ENCODE results near the gene EMILIN3. TPM values are rescaled to one million over a fixed set of nuclear protein-coding genes. Genes with fewer than 3 reads are reported as not detected.
A peak's percentile ranks its signal among the peaks of the same experiment; 100 is the strongest.

Gene EMILIN3
- total RNA-seq, 4 donors from 2014 or later = 0.13 to 0.76 (median 0.44) TPM; not detected in 1

DNA sequence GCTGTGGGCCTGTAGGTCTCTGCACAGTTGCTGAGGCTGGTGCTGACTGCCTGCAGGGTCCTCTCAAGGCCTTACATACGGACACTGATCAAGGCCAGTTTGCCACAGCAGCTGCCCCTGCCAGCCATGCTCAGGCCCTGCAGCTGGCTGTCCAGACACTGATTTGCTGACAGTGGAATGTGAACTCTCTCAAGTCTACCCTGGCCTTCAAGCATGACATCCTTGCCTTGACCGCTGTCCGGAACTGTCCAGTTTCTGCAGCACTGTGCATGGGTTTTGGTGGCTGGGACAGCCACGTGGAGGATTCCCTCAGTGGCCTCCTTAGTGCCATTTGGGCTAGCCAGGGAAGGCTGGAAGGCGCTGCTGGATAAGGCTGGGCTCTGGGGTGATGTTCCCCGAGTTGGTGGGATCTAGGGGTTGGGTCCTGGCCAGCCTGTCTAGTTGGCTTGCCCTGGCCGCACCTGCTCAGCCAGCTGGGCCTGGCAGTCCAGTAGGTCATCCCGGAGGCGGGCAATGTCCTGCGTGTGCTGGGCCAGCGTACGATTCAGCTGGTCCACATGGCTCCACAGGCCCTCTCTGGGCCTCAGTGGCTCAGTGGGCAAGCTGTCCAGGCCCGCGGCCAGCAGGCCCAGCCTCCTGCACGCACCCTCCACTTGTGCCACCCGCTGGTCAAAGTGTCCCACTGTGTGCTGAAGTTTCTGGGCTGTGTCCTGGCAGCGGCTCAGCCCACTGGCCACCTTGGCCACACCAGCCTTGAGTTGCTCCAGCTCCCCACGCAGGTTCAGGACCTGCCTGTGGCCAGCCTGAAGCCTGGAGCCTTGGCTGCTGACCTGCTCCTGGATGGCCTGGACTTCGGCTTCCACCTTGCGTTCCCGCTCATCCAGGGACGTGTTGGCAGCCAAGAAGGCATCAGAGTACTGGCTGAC is 5.5 kb downstream of the EMILIN3 start:
- Histone ChIP-seq H3K9me3 (no peaks in the 10 kb centered on the region), H3K27ac (no peak overlapping the region), H3K4me3 (no peak overlapping the region), H3K4me1 (peaks cover 0 to 15% (median 5%) of the 10 kb centered on the region in 3 donors), H3K27me3 (peaks cover 0 to 28% (median 0%) of the 10 kb centered on the region in 4 donors), H3K36me3 (peaks cover 0 to 38% (median 9%) of the 10 kb centered on the region in 3 donors)
- 89 to 100% methylated on average over 2 to 8 of the region's 22 CpGs for WGBS, 2 donors
- TF ChIP-seq, protein P1, sequence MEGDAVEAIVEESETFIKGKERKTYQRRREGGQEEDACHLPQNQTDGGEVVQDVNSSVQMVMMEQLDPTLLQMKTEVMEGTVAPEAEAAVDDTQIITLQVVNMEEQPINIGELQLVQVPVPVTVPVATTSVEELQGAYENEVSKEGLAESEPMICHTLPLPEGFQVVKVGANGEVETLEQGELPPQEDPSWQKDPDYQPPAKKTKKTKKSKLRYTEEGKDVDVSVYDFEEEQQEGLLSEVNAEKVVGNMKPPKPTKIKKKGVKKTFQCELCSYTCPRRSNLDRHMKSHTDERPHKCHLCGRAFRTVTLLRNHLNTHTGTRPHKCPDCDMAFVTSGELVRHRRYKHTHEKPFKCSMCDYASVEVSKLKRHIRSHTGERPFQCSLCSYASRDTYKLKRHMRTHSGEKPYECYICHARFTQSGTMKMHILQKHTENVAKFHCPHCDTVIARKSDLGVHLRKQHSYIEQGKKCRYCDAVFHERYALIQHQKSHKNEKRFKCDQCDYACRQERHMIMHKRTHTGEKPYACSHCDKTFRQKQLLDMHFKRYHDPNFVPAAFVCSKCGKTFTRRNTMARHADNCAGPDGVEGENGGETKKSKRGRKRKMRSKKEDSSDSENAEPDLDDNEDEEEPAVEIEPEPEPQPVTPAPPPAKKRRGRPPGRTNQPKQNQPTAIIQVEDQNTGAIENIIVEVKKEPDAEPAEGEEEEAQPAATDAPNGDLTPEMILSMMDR (IDR thresholded peaks at IDR 0.05) = no peak
- no peak for TF ChIP-seq POLR2A (IDR thresholded peaks at IDR 0.05)
- intact Hi-C loops (cut with DNase I) = no loop called here
- no peak for DNase-seq

DNA sequence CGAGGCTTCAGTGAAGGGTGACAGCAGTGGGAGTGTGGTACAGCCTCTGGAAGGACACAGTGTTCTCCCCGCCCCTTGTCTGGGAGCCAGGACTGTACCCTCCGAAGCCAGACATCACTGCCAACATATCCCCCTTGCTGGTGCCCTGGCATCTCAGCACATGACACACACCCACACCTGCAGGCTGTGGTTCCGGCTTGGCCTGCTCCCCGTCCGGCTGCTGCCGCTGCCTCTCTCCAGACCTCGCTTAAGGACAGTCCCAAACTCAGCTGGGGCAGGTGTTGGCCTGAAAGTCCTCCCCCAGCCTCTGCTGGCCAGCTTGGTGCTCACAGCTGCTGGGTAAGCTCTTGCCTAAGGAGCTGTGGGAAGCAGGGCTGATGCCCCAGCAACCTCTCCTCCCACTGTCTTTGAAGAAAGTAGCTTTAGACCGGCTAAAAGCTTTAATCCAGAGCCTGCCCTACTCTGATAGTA is 7.0 kb downstream of the EMILIN3 start:
- H3K27me3 ChIP-seq = peaks cover 0 to 13% (median 0%) of the 10 kb centered on the region in 4 donors
- H3K4me3 ChIP-seq = no peak overlapping the region
- DNase-seq = no peak
- peaks cover 0 to 7% (median 0%) of the 10 kb centered on the region in 3 donors for H3K4me1 ChIP-seq
- no peaks in the 10 kb centered on the region for H3K9me3 ChIP-seq
- peak overlapping the region in 1 of 4 donors; percentile 5 for H3K27ac ChIP-seq
- WGBS, 2 donors = 54% methylated on average over 5 of the region's 9 CpGs; no CpG with 5 or more reads in 1 of the 2 donors
- TF ChIP-seq, protein P1 (IDR thresholded peaks at IDR 0.05) = no peak
- TF ChIP-seq POLR2A (IDR thresholded peaks at IDR 0.05) = no peak
- H3K36me3 ChIP-seq = peaks cover 10 to 53% (median 13%) of the 10 kb centered on the region in 3 donors
- intact Hi-C loops (cut with DNase I) = no loop called here

DNA sequence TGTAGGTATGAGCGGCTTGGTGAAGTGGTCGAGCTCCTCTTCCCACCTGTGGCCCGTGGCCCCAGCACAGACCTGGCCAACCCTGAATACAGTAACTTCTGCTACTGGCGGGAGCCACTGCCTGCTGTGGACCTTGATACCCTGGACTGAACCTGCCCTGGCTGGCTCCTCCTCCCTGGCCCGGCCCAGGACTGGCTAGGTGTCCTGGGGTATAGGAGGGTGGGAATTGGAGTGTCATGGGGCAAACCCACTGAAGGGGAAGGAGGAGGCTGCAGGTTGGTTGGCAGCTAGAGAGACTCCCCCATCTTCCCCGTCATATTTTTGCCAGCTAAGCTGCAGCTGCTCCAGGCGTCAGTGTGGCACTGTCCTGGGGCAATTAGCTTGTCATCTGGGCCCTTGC is 7.9 kb downstream of the EMILIN3 start:
- Histone ChIP-seq H3K4me1 (peaks cover 0 to 7% (median 0%) of the 10 kb centered on the region in 3 donors), H3K27me3 (peaks cover 0 to 4% (median 0%) of the 10 kb centered on the region in 4 donors), H3K27ac (no peak overlapping the region), H3K4me3 (no peak overlapping the region), H3K9me3 (no peaks in the 10 kb centered on the region), H3K36me3 (peaks cover 10 to 62% (median 13%) of the 10 kb centered on the region in 3 donors)
- intact Hi-C loops (cut with DNase I) = no loop called here
- DNase-seq = no peak
- TF ChIP-seq POLR2A (IDR thresholded peaks at IDR 0.05) = no peak
- TF ChIP-seq, protein P1 (IDR thresholded peaks at IDR 0.05) = no peak
- 83 to 91% methylated on average over 2 of the region's 7 CpGs for WGBS, 2 donors

DNA sequence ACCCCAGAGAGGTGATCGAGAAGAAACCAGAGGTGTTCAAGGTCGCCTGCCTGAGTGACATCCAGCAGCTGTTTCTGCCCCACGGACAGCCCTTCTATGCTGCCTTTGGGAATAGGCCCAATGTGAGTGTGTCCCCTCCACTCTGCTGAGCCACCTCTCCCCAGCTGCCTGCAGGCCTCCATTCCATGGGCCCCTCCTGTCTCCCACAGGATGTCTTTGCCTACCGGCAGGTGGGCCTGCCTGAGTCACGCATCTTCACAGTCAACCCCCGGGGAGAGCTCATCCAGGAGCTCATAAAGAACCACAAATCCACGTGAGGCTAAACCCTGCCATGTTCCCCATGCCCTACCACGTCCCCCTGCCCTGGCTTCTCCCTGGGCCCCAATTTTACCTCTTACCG is 8.4 kb downstream of the EMILIN3 start:
- H3K4me1 ChIP-seq = peaks cover 0 to 7% (median 0%) of the 10 kb centered on the region in 3 donors
- no peaks in the 10 kb centered on the region for H3K9me3 ChIP-seq
- H3K27ac ChIP-seq = no peak overlapping the region
- TF ChIP-seq POLR2A (IDR thresholded peaks at IDR 0.05) = no peak
- TF ChIP-seq, protein P1 (IDR thresholded peaks at IDR 0.05) = no peak
- intact Hi-C loops (cut with DNase I) = no loop called here
- H3K27me3 ChIP-seq = no peaks in the 10 kb centered on the region
- 89 to 97% methylated on average over 6 to 9 of the region's 9 CpGs for WGBS, 2 donors
- DNase-seq = no peak
- H3K36me3 ChIP-seq = peaks cover 10 to 67% (median 13%) of the 10 kb centered on the region in 3 donors
- no peak overlapping the region for H3K4me3 ChIP-seq

Data from esophagus squamous epithelium (tissue), 5 donors.